Daoy (cell line): ENCODE measurements around the gene ANKUB1. TPM values are rescaled to one million over a fixed set of nuclear protein-coding genes. Genes with fewer than 3 reads are reported as not detected.

Experiments
- total RNA-seq: library from RNA; depleted of rRNA; stranded (reverse); fragments of >200 nt; shearing (Covaris generic); gene quantifications from 2 replicates; pipeline ENCODE4 v1.2.3, GENCODE V29; 2014; rRNA removed

The ANKUB1 gene
- total RNA-seq, 1 experiment from 2014 or later = not detected

Other genes starting within 250 kb of the ANKUB1 start
- 32.8 and 34.3 TPM in 2 replicates for gene WWTR1, start 134.5 kb downstream of the ANKUB1 start, total RNA-seq
- 40.1 and 88.3 TPM in 2 replicates for gene COMMD2, start 40.1 kb downstream of the ANKUB1 start, total RNA-seq
- 39.5 and 40.5 TPM in 2 replicates for gene RNF13, start 20.7 kb upstream of the ANKUB1 start, total RNA-seq
- gene PFN2, start 178.3 kb upstream of the ANKUB1 start, total RNA-seq = 243 and 282 TPM in 2 replicates